Activated CD4-positive, alpha-beta memory T cell treated with anti-CD3 and anti-CD28 coated beads, Interleukin-2, amount 10 ng/mL, durations not matched to agents 7 days and 5 days (primary cell): Measurements from ENCODE around the gene APBA2. TPM values are rescaled to one million over a fixed set of nuclear protein-coding genes. Genes with fewer than 3 reads are reported as not detected.

Experiments
- CTCF ChIA-PET: fragments of 350-600 bp; sonication (Branson Sonifier 250); formaldehyde crosslinking; loops from one replicate; lab custom pipeline; 2021; ENCODE audit warnings: antibody characterized with exemption, inconsistent platforms; lab: Charles Lee
- POLR2A ChIA-PET: fragments of 350-600 bp; sonication (Branson Sonifier 250); formaldehyde crosslinking; loops from one replicate; lab custom pipeline; 2021; ENCODE audit warnings: antibody characterized with exemption; lab: Charles Lee
- DNase-seq: peaks from one replicate; pipeline ENCODE4 v3.0.0-alpha.2; 2020
- H3K27ac Mint-ChIP-seq: one replicate; pipeline ENCODE4 v1.8.0; 2021; ENCODE audit warnings: mild to moderate bottlenecking, mixed read lengths
- H3K27me3 Mint-ChIP-seq: one replicate; pipeline ENCODE4 v1.8.0; 2021; ENCODE audit warnings: mixed read lengths
- H3K36me3 Mint-ChIP-seq: one replicate; pipeline ENCODE4 v1.8.0; 2021; ENCODE audit warnings: low read depth, mixed read lengths
- H3K4me1 Mint-ChIP-seq: one replicate; pipeline ENCODE4 v1.8.0; 2021; ENCODE audit warnings: mixed read lengths
- H3K4me3 Mint-ChIP-seq: one replicate; pipeline ENCODE4 v1.8.0; 2021; ENCODE audit warnings: mild to moderate bottlenecking, mixed read lengths
- H3K9me3 Mint-ChIP-seq: one replicate; pipeline ENCODE4 v1.8.0; 2021; ENCODE audit warnings: mixed read lengths
- total RNA-seq, 2 experiments: library from RNA; stranded (reverse); gene quantifications; one replicate each; pipeline ENCODE4 v1.2.3, GENCODE V29; 2021

The APBA2 gene
- total RNA-seq, 2 experiments from 2014 or later: 0.81 to 0.93 TPM

GRCh38 chr15:29140475-29141307, 254.9 kb downstream of the APBA2 start:
- Mint-ChIP-seq H3K4me3 (no peak overlapping the region), H3K27ac (no peak overlapping the region), H3K27me3 (peaks cover 17% of the 10 kb centered on the region), H3K36me3 (no peaks in the 10 kb centered on the region), H3K4me1 (peaks cover 1% of the 10 kb centered on the region), H3K9me3 (no peaks in the 10 kb centered on the region)
- ChIA-PET POLR2A (no interaction called here), CTCF (interaction anchor here (0.9 to 1.5 kb wide), 7 partner anchors 8 to 202 kb away, joined by 3 to 12 read pairs (median 4); no protein-coding TSS in a partner anchor)
- DNase-seq: no peak

GRCh38 chr15:29141308-29142128, 255.7 kb downstream of the APBA2 start:
- no peaks in the 10 kb centered on the region for H3K9me3 Mint-ChIP-seq
- peaks cover 20% of the 10 kb centered on the region for H3K27me3 Mint-ChIP-seq
- CTCF ChIA-PET: no interaction called here
- no peak overlapping the region for H3K27ac Mint-ChIP-seq
- H3K4me1 Mint-ChIP-seq: peaks cover 1% of the 10 kb centered on the region
- no peaks in the 10 kb centered on the region for H3K36me3 Mint-ChIP-seq
- DNase-seq: no peak
- H3K4me3 Mint-ChIP-seq: no peak overlapping the region
- POLR2A ChIA-PET: no interaction called here

- CTCF ChIA-PET: no interaction called here
- POLR2A ChIA-PET: no interaction called here
- no peak for DNase-seq
- Mint-ChIP-seq H3K9me3 (no peaks in the 10 kb centered on the region), H3K27ac (no peak overlapping the region), H3K4me3 (no peak overlapping the region), H3K27me3 (peaks cover 20% of the 10 kb centered on the region), H3K4me1 (peaks cover 1% of the 10 kb centered on the region), H3K36me3 (no peaks in the 10 kb centered on the region)
Observed at GRCh38 chr15:29142129-29142747, 256.5 kb downstream of the APBA2 start.

- H3K4me1 Mint-ChIP-seq: peaks cover 1% of the 10 kb centered on the region
- peaks cover 25% of the 10 kb centered on the region for H3K27me3 Mint-ChIP-seq
- H3K36me3 Mint-ChIP-seq: no peaks in the 10 kb centered on the region
- no peak overlapping the region for H3K27ac Mint-ChIP-seq
- DNase-seq: no peak
- H3K9me3 Mint-ChIP-seq: no peaks in the 10 kb centered on the region
- no peak overlapping the region for H3K4me3 Mint-ChIP-seq
- ChIA-PET CTCF (interaction anchor here (1.0 kb wide), 1 partner anchor 41 kb away, joined by 3 read pairs; no protein-coding TSS in a partner anchor), POLR2A (no interaction called here)
Observed at GRCh38 chr15:29143293-29143692, 257.5 kb downstream of the APBA2 start.

- no peak overlapping the region for H3K27ac Mint-ChIP-seq
- no peak overlapping the region for H3K4me3 Mint-ChIP-seq
- no peaks in the 10 kb centered on the region for H3K36me3 Mint-ChIP-seq
- H3K9me3 Mint-ChIP-seq: no peaks in the 10 kb centered on the region
- H3K27me3 Mint-ChIP-seq: peaks cover 20% of the 10 kb centered on the region
- no peak for DNase-seq
- CTCF ChIA-PET: interaction anchor here (1.0 kb wide), 1 partner anchor 42 kb away, joined by 3 read pairs; no protein-coding TSS in a partner anchor
- POLR2A ChIA-PET: no interaction called here
- H3K4me1 Mint-ChIP-seq: no peaks in the 10 kb centered on the region
Observed at GRCh38 chr15:29143909-29144635, 258.3 kb downstream of the APBA2 start.

- ChIA-PET POLR2A (no interaction called here), CTCF (no interaction called here)
- Mint-ChIP-seq H3K4me1 (no peaks in the 10 kb centered on the region), H3K27ac (no peak overlapping the region), H3K9me3 (no peaks in the 10 kb centered on the region), H3K27me3 (peaks cover 14% of the 10 kb centered on the region), H3K36me3 (no peaks in the 10 kb centered on the region), H3K4me3 (no peak overlapping the region)
- no peak for DNase-seq
Observed at GRCh38 chr15:29149738-29150075, 263.9 kb downstream of the APBA2 start.

GRCh38 chr15:29150515-29151483, 265.0 kb downstream of the APBA2 start:
- no peak for DNase-seq
- H3K36me3 Mint-ChIP-seq: no peaks in the 10 kb centered on the region
- ChIA-PET POLR2A (no interaction called here), CTCF (no interaction called here)
- no peak overlapping the region for H3K4me3 Mint-ChIP-seq
- no peaks in the 10 kb centered on the region for H3K4me1 Mint-ChIP-seq
- H3K27me3 Mint-ChIP-seq: peaks cover 15% of the 10 kb centered on the region
- H3K9me3 Mint-ChIP-seq: no peaks in the 10 kb centered on the region
- H3K27ac Mint-ChIP-seq: no peak overlapping the region

- Mint-ChIP-seq H3K9me3 (no peaks in the 10 kb centered on the region), H3K36me3 (no peaks in the 10 kb centered on the region), H3K4me1 (no peaks in the 10 kb centered on the region), H3K4me3 (no peak overlapping the region), H3K27me3 (peaks cover 12% of the 10 kb centered on the region), H3K27ac (no peak overlapping the region)
- ChIA-PET CTCF (no interaction called here), POLR2A (no interaction called here)
- no peak for DNase-seq
Observed at GRCh38 chr15:29151484-29151857, 265.7 kb downstream of the APBA2 start.

- H3K9me3 Mint-ChIP-seq: peaks cover 5% of the 10 kb centered on the region
- H3K27ac Mint-ChIP-seq: no peak overlapping the region
- DNase-seq: no peak
- ChIA-PET CTCF (no interaction called here), POLR2A (no interaction called here)
- H3K4me3 Mint-ChIP-seq: no peak overlapping the region
- peaks cover 10% of the 10 kb centered on the region for H3K27me3 Mint-ChIP-seq
- no peaks in the 10 kb centered on the region for H3K4me1 Mint-ChIP-seq
- no peaks in the 10 kb centered on the region for H3K36me3 Mint-ChIP-seq
Observed at GRCh38 chr15:29156521-29156920, 270.7 kb downstream of the APBA2 start.

GRCh38 chr15:29159771-29160455, 274.1 kb downstream of the APBA2 start:
- no peak for DNase-seq
- ChIA-PET POLR2A (no interaction called here), CTCF (interaction anchor here (1.6 kb wide), 1 partner anchor 20 kb away, joined by 6 read pairs; no protein-coding TSS in a partner anchor)
- Mint-ChIP-seq H3K27ac (no peak overlapping the region), H3K27me3 (peaks cover 14% of the 10 kb centered on the region), H3K36me3 (no peaks in the 10 kb centered on the region), H3K4me1 (no peaks in the 10 kb centered on the region), H3K4me3 (no peak overlapping the region), H3K9me3 (peaks cover 11% of the 10 kb centered on the region)

- H3K4me1 Mint-ChIP-seq: no peaks in the 10 kb centered on the region
- no peaks in the 10 kb centered on the region for H3K36me3 Mint-ChIP-seq
- no peak overlapping the region for H3K27ac Mint-ChIP-seq
- H3K4me3 Mint-ChIP-seq: no peak overlapping the region
- peaks cover 11% of the 10 kb centered on the region for H3K9me3 Mint-ChIP-seq
- ChIA-PET CTCF (no interaction called here), POLR2A (no interaction called here)
- peaks cover 35% of the 10 kb centered on the region for H3K27me3 Mint-ChIP-seq
- no peak for DNase-seq
Observed at GRCh38 chr15:29162411-29162810, 276.6 kb downstream of the APBA2 start.
